ENCODE data around the gene WFIKKN1.

WFIKKN1 gene

DNA sequence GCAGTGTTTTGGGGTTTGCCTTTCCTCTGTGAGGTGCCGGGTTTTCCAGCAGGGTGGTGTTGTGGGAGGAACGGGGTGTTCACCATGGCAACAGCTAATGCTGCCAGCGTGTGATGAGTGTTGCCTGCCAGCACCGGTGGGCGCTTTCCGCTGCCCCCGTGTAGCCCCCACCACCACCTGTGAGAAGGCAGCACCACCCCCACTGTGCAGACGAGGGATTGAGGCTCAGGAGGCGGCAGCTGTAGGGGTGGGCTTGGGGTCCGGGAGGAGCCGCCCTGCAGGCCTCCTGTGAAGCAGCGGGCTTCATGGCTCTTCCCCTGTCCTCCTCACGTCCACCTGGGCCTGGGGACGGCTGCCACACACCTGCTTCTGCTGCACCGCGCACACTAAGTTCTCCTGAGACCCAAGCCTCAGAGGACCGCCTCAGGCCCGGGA is 35.7 kb upstream of the WFIKKN1 start:
- Histone ChIP-seq H3K9me3 (ENCODE audit: control insufficient read depth, insufficient read depth, low read depth, low read length) (no peaks in the 10 kb centered on the region), H3K4me3 (ENCODE audit: low read depth, low read length) (no peak overlapping the region), H3K27ac (ENCODE audit: extremely low read depth, low read depth, low read length) (no peak overlapping the region), H3K4me1 (ENCODE audit: control insufficient read depth, insufficient read depth, low read length) (peaks cover 10% of the 10 kb centered on the region; the same call in 1 of the 2 replicates), H3K36me3 (ENCODE audit: control insufficient read depth in 2 of 2, insufficient read depth in 1 of 2, low read length in 2 of 2) (peaks cover 0 to 21% of the 10 kb centered on the region in 2 experiments; a peak in 1 of 3 replicates)
- ChIA-PET CTCF (interaction anchor here (0.7 to 1.1 kb wide), 2 partner anchors 18 to 87 kb away, joined by 3 read pairs; no protein-coding TSS in a partner anchor), POLR2A (no interaction called here)
- TF ChIP-seq ZNF121 (tag by site-specific recombination; IDR thresholded peaks at IDR 0.05) (no peak), EGR2 (tag by site-specific recombination; IDR thresholded peaks at IDR 0.05; ENCODE audit: low read depth) (0 out of 2 replicates have a peak, but pooled peaks have one; percentile 23), SETDB1 (IDR thresholded peaks at IDR 0.05; ENCODE audit: insufficient read length, low read length) (no peak), ZNF664 (tag by site-specific recombination; IDR thresholded peaks at IDR 0.05) (no peak), ZNF610 (tag by site-specific recombination; IDR thresholded peaks at IDR 0.05; ENCODE audit: borderline replicate concordance) (no peak)
- TF ChIP-seq, protein P1, sequence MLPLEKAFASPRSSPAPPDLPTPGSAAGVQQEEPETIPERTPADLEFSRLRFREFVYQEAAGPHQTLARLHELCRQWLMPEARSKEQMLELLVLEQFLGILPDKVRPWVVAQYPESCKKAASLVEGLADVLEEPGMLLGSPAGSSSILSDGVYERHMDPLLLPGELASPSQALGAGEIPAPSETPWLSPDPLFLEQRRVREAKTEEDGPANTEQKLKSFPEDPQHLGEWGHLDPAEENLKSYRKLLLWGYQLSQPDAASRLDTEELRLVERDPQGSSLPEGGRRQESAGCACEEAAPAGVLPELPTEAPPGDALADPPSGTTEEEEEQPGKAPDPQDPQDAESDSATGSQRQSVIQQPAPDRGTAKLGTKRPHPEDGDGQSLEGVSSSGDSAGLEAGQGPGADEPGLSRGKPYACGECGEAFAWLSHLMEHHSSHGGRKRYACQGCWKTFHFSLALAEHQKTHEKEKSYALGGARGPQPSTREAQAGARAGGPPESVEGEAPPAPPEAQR (tag by site-specific recombination; IDR thresholded peaks at IDR 0.05), result no peak

DNA sequence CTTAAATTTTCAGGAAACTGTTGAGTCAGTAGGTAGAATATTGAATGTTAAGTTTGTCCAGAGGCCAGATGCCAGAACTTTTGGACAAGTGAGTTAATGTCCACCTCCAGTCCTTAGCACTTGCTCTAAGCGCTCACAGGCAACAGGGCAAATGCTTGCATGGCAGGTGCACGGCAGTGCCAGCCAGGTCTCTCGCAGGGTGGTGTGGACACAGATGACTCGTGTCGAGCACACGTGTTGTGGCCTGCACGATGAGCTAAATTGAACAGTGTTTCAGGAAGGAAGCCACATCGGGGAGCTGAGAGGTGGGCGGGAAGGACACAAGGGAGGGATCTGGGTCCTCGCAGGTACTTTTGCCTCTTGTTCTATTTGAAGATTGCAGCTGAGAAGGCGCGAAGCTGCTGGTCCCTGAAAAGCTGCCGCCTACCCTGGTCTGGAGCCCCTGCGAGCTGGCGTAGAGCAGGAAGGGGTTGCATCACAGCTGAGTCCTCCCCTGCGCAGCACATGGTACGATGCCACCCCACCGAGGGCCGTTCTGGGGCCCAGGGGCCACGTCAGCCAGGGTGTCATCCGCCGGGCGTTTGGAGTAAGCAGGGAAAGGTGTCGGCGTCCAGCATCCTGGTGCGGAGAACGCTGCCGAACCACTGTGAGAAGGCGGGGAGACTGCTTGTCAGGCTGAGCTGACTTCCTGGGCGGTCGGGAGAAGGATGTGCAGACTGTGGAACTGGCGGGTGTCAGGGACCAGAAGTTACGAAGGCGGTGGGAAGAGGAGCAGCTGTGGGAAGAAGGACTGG is 34.6 kb upstream of the WFIKKN1 start:
- Histone ChIP-seq H3K4me1 (ENCODE audit: control insufficient read depth, insufficient read depth, low read length) (peaks cover 6% of the 10 kb centered on the region; the same call in 1 of the 2 replicates), H3K36me3 (ENCODE audit: control insufficient read depth in 2 of 2, insufficient read depth in 1 of 2, low read length in 2 of 2) (peaks cover 0 to 21% of the 10 kb centered on the region in 2 experiments; a peak in 1 of 3 replicates), H3K9me3 (ENCODE audit: control insufficient read depth, insufficient read depth, low read depth, low read length) (no peaks in the 10 kb centered on the region), H3K4me3 (ENCODE audit: low read depth, low read length) (no peak overlapping the region), H3K27ac (ENCODE audit: extremely low read depth, low read depth, low read length) (no peak overlapping the region)
- ChIA-PET POLR2A (interaction anchor here (0.7 kb wide), 1 partner anchor 37 kb away, joined by 3 read pairs; no protein-coding TSS in a partner anchor), CTCF (no interaction called here)
- TF ChIP-seq ZNF174 (tag by site-specific recombination; IDR thresholded peaks at IDR 0.05) (no peak), ZNF354C (tag by site-specific recombination; IDR thresholded peaks at IDR 0.05; ENCODE audit: borderline replicate concordance, low read depth) (no peak), GLIS1 (tag by site-specific recombination; IDR thresholded peaks at IDR 0.05) (no peak), SP7 (tag by site-specific recombination; IDR thresholded peaks at IDR 0.05) (no peak), EGR2 (tag by site-specific recombination; IDR thresholded peaks at IDR 0.05; ENCODE audit: low read depth) (0 out of 2 replicates have a peak, but pooled peaks have one; percentile 8), ZNF37A (tag by site-specific recombination; IDR thresholded peaks at IDR 0.05) (no peak), GFI1B (tag by site-specific recombination; IDR thresholded peaks at IDR 0.05) (no peak)
- TF ChIP-seq, protein P2, sequence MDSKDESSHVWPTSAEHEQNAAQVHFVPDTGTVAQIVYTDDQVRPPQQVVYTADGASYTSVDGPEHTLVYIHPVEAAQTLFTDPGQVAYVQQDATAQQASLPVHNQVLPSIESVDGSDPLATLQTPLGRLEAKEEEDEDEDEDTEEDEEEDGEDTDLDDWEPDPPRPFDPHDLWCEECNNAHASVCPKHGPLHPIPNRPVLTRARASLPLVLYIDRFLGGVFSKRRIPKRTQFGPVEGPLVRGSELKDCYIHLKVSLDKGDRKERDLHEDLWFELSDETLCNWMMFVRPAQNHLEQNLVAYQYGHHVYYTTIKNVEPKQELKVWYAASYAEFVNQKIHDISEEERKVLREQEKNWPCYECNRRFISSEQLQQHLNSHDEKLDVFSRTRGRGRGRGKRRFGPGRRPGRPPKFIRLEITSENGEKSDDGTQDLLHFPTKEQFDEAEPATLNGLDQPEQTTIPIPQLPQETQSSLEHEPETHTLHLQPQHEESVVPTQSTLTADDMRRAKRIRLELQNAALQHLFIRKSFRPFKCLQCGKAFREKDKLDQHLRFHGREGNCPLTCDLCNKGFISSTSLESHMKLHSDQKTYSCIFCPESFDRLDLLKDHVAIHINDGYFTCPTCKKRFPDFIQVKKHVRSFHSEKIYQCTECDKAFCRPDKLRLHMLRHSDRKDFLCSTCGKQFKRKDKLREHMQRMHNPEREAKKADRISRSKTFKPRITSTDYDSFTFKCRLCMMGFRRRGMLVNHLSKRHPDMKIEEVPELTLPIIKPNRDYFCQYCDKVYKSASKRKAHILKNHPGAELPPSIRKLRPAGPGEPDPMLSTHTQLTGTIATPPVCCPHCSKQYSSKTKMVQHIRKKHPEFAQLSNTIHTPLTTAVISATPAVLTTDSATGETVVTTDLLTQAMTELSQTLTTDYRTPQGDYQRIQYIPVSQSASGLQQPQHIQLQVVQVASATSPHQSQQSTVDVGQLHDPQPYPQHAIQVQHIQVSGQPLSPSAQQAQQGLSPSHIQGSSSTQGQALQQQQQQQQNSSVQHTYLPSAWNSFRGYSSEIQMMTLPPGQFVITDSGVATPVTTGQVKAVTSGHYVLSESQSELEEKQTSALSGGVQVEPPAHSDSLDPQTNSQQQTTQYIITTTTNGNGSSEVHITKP (tag by site-specific recombination; IDR thresholded peaks at IDR 0.05), result no peak

DNA sequence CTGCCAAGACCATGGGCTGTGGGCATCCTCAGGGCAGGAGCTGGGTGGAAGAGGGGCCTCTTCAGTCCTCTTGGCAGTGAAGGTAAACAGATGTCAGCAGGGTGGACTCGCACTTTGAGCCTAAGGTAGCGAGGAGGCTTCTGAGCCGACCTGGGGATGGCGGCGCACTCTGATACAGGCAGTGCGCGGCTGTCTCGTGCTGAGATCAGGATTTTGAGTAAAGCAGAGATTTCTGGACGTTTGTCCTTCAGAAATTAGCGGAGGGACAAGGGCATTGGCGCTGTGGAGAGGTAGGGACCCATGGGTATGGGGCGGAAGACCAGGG is 34.1 kb upstream of the WFIKKN1 start:
- no peak overlapping the region for H3K27ac ChIP-seq (ENCODE audit: extremely low read depth, low read depth, low read length)
- ChIA-PET POLR2A (no interaction called here), CTCF (no interaction called here)
- H3K9me3 ChIP-seq (ENCODE audit: control insufficient read depth, insufficient read depth, low read depth, low read length), result no peaks in the 10 kb centered on the region
- no peak overlapping the region for H3K4me3 ChIP-seq (ENCODE audit: low read depth, low read length)
- peaks cover 0 to 21% of the 10 kb centered on the region in 2 experiments; a peak in 1 of 3 replicates for H3K36me3 ChIP-seq (ENCODE audit: control insufficient read depth in 2 of 2, insufficient read depth in 1 of 2, low read length in 2 of 2)
- peaks cover 6% of the 10 kb centered on the region; the same call in 1 of the 2 replicates for H3K4me1 ChIP-seq (ENCODE audit: control insufficient read depth, insufficient read depth, low read length)
- TF ChIP-seq RBAK (tag by site-specific recombination; IDR thresholded peaks at IDR 0.05) (no peak), ZNF624 (tag by site-specific recombination; IDR thresholded peaks at IDR 0.05) (no peak), ZNF621 (tag by site-specific recombination; IDR thresholded peaks at IDR 0.05) (no peak), FEZF1 (tag by site-specific recombination; IDR thresholded peaks at IDR 0.05) (no peak), ZNF19 (tag by site-specific recombination; IDR thresholded peaks at IDR 0.05; ENCODE audit: low read depth) (no peak), ZNF670 (tag by site-specific recombination; IDR thresholded peaks at IDR 0.05; ENCODE audit: low read depth) (no peak), ZNF146 (tag by site-specific recombination; IDR thresholded peaks at IDR 0.05) (no peak), GLIS1 (tag by site-specific recombination; IDR thresholded peaks at IDR 0.05) (no peak), ZIC2 (tag by site-specific recombination; IDR thresholded peaks at IDR 0.05) (no peak), ZNF530 (tag by site-specific recombination; IDR thresholded peaks at IDR 0.05; ENCODE audit: low read depth) (no peak), SALL2 (tag by site-specific recombination; IDR thresholded peaks at IDR 0.05; ENCODE audit: borderline replicate concordance) (no peak), ZSCAN16 (tag by site-specific recombination; IDR thresholded peaks at IDR 0.05) (no peak)
- TF ChIP-seq, protein P3, sequence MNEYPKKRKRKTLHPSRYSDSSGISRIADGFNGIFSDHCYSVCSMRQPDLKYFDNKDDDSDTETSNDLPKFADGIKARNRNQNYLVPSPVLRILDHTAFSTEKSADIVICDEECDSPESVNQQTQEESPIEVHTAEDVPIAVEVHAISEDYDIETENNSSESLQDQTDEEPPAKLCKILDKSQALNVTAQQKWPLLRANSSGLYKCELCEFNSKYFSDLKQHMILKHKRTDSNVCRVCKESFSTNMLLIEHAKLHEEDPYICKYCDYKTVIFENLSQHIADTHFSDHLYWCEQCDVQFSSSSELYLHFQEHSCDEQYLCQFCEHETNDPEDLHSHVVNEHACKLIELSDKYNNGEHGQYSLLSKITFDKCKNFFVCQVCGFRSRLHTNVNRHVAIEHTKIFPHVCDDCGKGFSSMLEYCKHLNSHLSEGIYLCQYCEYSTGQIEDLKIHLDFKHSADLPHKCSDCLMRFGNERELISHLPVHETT (tag by site-specific recombination; IDR thresholded peaks at IDR 0.05), result no peak

Measured in HEK293 (cell line).